ENCODE results near the gene FAM110C. TPM values are rescaled to one million over a fixed set of nuclear protein-coding genes. Genes with fewer than 3 reads are reported as not detected.

Gene FAM110C
- total RNA-seq, 2 donors from 2014 or later: 4.9 to 5.0 TPM

GRCh38 chr2:40465-40864 is 5.8 kb downstream of the FAM110C start:
- no peak for TF ChIP-seq CTCF (IDR thresholded peaks at IDR 0.05)
- Histone ChIP-seq H3K9me3 (no peaks in the 10 kb centered on the region), H3K27me3 (replicated peaks; ENCODE audit: insufficient read depth) (no peaks in the 10 kb centered on the region), H3K4me3 (no peak overlapping the region), H3K36me3 (peaks cover 3% of the 10 kb centered on the region), H3K4me1 (ENCODE audit: control insufficient read depth in 1 of 2, low read depth in 2 of 2) (peaks cover 0 to 23% of the 10 kb centered on the region in 2 donors), H3K27ac (no peak overlapping the region)
- no peak for DNase-seq (ENCODE audit: low spot score)
- no peak for ATAC-seq (ENCODE audit: insufficient number of reproducible peaks, low FRiP score, low read depth)

GRCh38 chr2:38155-38554 is 8.2 kb downstream of the FAM110C start:
- no peak for ATAC-seq (ENCODE audit: insufficient number of reproducible peaks, low FRiP score, low read depth)
- H3K27ac ChIP-seq: no peak overlapping the region
- H3K27me3 ChIP-seq (replicated peaks; ENCODE audit: insufficient read depth): no peaks in the 10 kb centered on the region
- H3K4me1 ChIP-seq (ENCODE audit: control insufficient read depth in 1 of 2, low read depth in 2 of 2): no peaks in the 10 kb centered on the region
- H3K4me3 ChIP-seq: no peak overlapping the region
- H3K9me3 ChIP-seq: no peaks in the 10 kb centered on the region
- no peak for DNase-seq (ENCODE audit: low spot score)
- peaks cover 3% of the 10 kb centered on the region for H3K36me3 ChIP-seq
- TF ChIP-seq CTCF (IDR thresholded peaks at IDR 0.05): no peak

- TF ChIP-seq CTCF (IDR thresholded peaks at IDR 0.05): no peak
- no peaks in the 10 kb centered on the region for H3K9me3 ChIP-seq
- peaks cover 3% of the 10 kb centered on the region for H3K36me3 ChIP-seq
- no peak overlapping the region for H3K27ac ChIP-seq
- ATAC-seq (ENCODE audit: insufficient number of reproducible peaks, low FRiP score, low read depth) (no peak), DNase-seq (ENCODE audit: low spot score) (no peak)
- no peaks in the 10 kb centered on the region for H3K4me1 ChIP-seq (ENCODE audit: control insufficient read depth in 1 of 2, low read depth in 2 of 2)
- H3K4me3 ChIP-seq: no peak overlapping the region
- no peaks in the 10 kb centered on the region for H3K27me3 ChIP-seq (replicated peaks; ENCODE audit: insufficient read depth)
Measured at GRCh38 chr2:36318-36717, 10.0 kb downstream of the FAM110C start.

GRCh38 chr2:35852-36251 is 10.5 kb downstream of the FAM110C start:
- peaks cover 3% of the 10 kb centered on the region for H3K36me3 ChIP-seq
- no peaks in the 10 kb centered on the region for H3K9me3 ChIP-seq
- TF ChIP-seq CTCF (IDR thresholded peaks at IDR 0.05): no peak
- H3K4me1 ChIP-seq (ENCODE audit: control insufficient read depth in 1 of 2, low read depth in 2 of 2): no peaks in the 10 kb centered on the region
- H3K27me3 ChIP-seq (replicated peaks; ENCODE audit: insufficient read depth): no peaks in the 10 kb centered on the region
- ATAC-seq (ENCODE audit: insufficient number of reproducible peaks, low FRiP score, low read depth): no peak
- no peak for DNase-seq (ENCODE audit: low spot score)
- no peak overlapping the region for H3K27ac ChIP-seq
- H3K4me3 ChIP-seq: no peak overlapping the region

- Histone ChIP-seq H3K4me3 (no peak overlapping the region), H3K9me3 (no peaks in the 10 kb centered on the region), H3K27ac (no peak overlapping the region), H3K27me3 (replicated peaks; ENCODE audit: insufficient read depth) (no peaks in the 10 kb centered on the region), H3K4me1 (ENCODE audit: control insufficient read depth in 1 of 2, low read depth in 2 of 2) (no peaks in the 10 kb centered on the region), H3K36me3 (peaks cover 3% of the 10 kb centered on the region)
- ATAC-seq (ENCODE audit: insufficient number of reproducible peaks, low FRiP score, low read depth): no peak
- DNase-seq (ENCODE audit: low spot score): no peak
- TF ChIP-seq CTCF (IDR thresholded peaks at IDR 0.05): no peak
Measured at GRCh38 chr2:33620-34019, 12.7 kb downstream of the FAM110C start.
